ENCODE data around the gene AKIRIN2. TPM values are rescaled to one million over a fixed set of nuclear protein-coding genes. Genes with fewer than 3 reads are reported as not detected.

The AKIRIN2 gene
- total and polyA plus RNA-seq, 8 donors: 7.3 to 20.1 (median 10.2) TPM

- intact Hi-C loops (cut with DNase I): no loop called here
- H3K27me3 ChIP-seq: no peaks in the 10 kb centered on the region
- H3K9me3 ChIP-seq: no peaks in the 10 kb centered on the region
- TF ChIP-seq CTCF (IDR thresholded peaks at IDR 0.05): no peak
- DNase-seq (no peak), FAIRE-seq (no peak), ATAC-seq (no peak)
- peaks cover 0 to 1% (median 0%) of the 10 kb centered on the region in 3 donors for H3K36me3 ChIP-seq
- no peak overlapping the region for H3K27ac ChIP-seq
- H3K4me1 ChIP-seq: no peaks in the 10 kb centered on the region
- no peak overlapping the region for H3K4me3 ChIP-seq
These were observed 41.7 kb downstream of the AKIRIN2 start for GRCh38 chr6:87660226-87660911.

- H3K4me1 ChIP-seq: no peaks in the 10 kb centered on the region
- DNase-seq: no peak
- no peaks in the 10 kb centered on the region for H3K36me3 ChIP-seq
- H3K27me3 ChIP-seq: no peaks in the 10 kb centered on the region
- TF ChIP-seq CTCF (IDR thresholded peaks at IDR 0.05): no peak
- intact Hi-C loops (cut with DNase I): no loop called here
- no peak for FAIRE-seq
- no peak overlapping the region for H3K4me3 ChIP-seq
- ATAC-seq: no peak
- H3K9me3 ChIP-seq: no peaks in the 10 kb centered on the region
- H3K27ac ChIP-seq: no peak overlapping the region
These were observed 43.5 kb downstream of the AKIRIN2 start for GRCh38 chr6:87658516-87658915.

- H3K4me1 ChIP-seq: no peaks in the 10 kb centered on the region
- DNase-seq (no peak), ATAC-seq (no peak), FAIRE-seq (no peak)
- no peaks in the 10 kb centered on the region for H3K27me3 ChIP-seq
- H3K9me3 ChIP-seq: no peaks in the 10 kb centered on the region
- intact Hi-C loops (cut with DNase I): no loop called here
- no peak for TF ChIP-seq CTCF (IDR thresholded peaks at IDR 0.05)
- H3K27ac ChIP-seq: no peak overlapping the region
- H3K36me3 ChIP-seq: no peaks in the 10 kb centered on the region
- H3K4me3 ChIP-seq: no peak overlapping the region
These were observed 45.2 kb downstream of the AKIRIN2 start for GRCh38 chr6:87656857-87657256.

GRCh38 chr6:87655824-87656223 is 46.2 kb downstream of the AKIRIN2 start:
- ATAC-seq (no peak), FAIRE-seq (no peak), DNase-seq (no peak)
- Histone ChIP-seq H3K4me3 (no peak overlapping the region), H3K27ac (no peak overlapping the region), H3K27me3 (no peaks in the 10 kb centered on the region), H3K9me3 (no peaks in the 10 kb centered on the region), H3K4me1 (no peaks in the 10 kb centered on the region), H3K36me3 (no peaks in the 10 kb centered on the region)
- intact Hi-C loops (cut with DNase I): no loop called here
- no peak for TF ChIP-seq CTCF (IDR thresholded peaks at IDR 0.05)

GRCh38 chr6:87654875-87655454 is 47.1 kb downstream of the AKIRIN2 start:
- FAIRE-seq (no peak), DNase-seq (no peak), ATAC-seq (no peak)
- no peaks in the 10 kb centered on the region for H3K36me3 ChIP-seq
- H3K27ac ChIP-seq: no peak overlapping the region
- no peaks in the 10 kb centered on the region for H3K27me3 ChIP-seq
- TF ChIP-seq CTCF (IDR thresholded peaks at IDR 0.05): no peak
- intact Hi-C loops (cut with DNase I): no loop called here
- no peaks in the 10 kb centered on the region for H3K9me3 ChIP-seq
- H3K4me3 ChIP-seq: no peak overlapping the region
- 84 to 93% methylated on average over 2 of the region's 2 CpGs for WGBS, 2 donors
- H3K4me1 ChIP-seq: no peaks in the 10 kb centered on the region

Data from pancreas (tissue), 10 donors.